A172 (cell line): Measurements from ENCODE around the gene PTPRK. TPM values are rescaled to one million over a fixed set of nuclear protein-coding genes. Genes with fewer than 3 reads are reported as not detected.

ENCODE experiments used
- DNase-seq: peaks from one replicate; pipeline ENCODE4 v3.0.0-alpha.2; 2015; ENCODE audit warnings: low spot score
- total RNA-seq: library from RNA; depleted of rRNA; stranded (reverse); fragments of >200 nt; shearing (Covaris generic); gene quantifications from 2 replicates; pipeline ENCODE4 v1.2.3, GENCODE V29; 2014

The PTPRK gene
- total RNA-seq, 1 experiment from 2014 or later: 44.1 TPM

DNA sequence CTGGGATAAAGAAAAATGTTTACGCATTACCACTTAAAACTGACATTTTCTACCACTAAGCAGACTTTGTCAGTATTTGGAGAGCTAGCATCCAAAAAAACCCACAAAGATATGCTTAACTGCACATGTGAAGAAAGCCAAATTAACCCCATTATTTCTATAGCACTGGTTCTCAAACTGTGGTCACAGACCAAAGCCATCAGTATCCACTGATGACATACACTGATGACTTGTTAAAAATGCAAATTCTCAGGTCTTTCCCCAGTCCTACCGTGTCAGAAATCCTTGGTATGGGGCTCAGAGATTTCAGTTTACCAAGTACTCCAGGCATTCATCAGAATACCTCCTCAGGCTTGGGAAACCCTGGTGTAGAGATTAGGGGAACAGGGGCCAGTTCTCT, 230.2 kb downstream of the PTPRK start:
- DNase-seq: no peak

DNA sequence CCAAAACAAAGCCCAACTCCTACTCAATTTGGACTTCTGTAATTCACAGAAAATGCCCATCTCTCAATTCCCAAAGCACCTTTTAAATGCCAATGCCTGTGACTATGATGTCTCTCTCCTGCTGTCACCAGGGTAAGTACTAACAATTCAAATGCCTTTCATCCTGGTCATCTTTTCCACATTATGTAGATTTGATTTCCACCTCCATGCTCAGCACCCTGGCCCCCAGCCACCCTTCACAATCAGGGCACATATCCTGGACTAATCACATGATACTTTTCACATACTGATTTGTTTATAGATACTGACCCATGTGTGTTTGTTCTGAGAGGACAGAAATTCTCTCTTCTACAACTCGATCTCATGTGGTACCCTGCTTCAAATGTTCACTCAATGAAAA, 236.3 kb downstream of the PTPRK start:
- DNase-seq: no peak

DNA sequence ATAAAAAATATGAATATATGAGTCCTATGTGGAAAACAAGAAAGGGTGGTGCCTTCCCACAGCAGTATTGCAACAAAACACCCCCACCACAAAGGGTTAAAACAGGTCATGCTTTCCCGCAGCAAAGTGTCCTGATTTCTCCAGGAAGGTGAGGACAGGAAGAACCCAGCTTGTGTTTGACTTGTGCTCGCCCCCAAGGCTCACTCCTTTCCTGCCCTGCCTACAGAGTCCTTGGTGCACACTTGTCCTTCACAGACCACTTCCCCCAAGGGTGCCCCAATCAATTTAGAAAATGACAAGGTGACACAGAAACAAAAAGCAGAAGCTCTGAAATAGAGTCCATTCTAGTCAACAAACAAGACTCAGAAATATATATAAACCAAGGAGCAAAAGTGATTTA, 237.4 kb downstream of the PTPRK start:
- no peak for DNase-seq

DNA sequence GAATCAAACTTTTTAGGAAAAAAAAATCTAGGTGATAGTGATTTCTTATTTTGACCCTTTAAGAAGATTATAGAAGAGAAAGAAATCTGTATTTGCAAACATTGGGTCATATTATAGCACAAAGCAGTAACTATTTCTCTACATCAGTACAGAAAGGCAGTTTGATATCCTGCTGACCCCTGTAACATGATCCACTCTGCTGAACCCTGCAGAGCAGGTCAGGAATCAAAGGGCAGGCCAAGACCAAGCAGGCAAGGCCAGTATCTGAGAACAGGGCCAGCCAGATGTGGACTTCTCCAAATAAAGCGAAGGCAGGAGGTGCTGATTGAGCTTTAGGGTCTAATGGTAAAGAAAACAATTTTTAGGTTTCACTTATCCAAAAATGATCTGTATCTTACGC, 239.4 kb downstream of the PTPRK start:
- DNase-seq: no peak

DNA sequence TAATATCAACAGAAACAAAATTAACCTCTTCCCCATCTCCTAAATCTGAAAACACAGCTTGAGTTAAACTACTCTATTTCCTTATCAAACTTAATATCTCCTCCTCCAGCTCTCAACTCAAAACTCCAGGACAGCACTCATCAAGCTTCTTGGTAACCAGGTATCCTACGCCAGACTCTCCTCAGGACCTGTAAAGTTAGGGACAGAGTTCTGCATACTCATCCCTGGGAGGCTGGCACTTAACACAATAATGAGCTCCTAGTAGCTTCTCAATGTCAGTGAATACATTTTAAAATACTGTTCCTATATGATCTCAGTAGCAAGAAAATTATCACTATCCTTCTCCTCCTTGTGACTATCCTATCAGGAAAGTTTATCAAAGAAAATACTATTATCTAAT, 240.3 kb downstream of the PTPRK start:
- no peak for DNase-seq

DNA sequence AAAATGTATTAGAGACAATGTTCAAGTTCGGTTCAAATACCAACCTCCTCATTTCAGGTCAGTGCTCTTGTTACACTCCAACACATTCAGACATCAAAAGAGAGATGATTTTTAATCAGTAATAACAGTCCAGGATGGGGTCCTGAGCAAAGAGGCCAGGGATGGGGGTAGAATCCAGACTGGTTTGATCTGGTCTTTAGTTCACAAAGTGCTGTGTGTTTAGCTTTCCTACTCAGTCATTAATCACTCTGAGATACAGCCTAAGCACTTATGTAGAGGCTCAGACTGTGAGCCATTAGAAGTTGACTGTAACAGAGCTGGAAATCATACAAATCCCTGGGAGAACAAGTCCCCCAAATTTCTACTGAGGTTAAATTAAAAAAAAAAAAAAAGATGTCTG, 241.6 kb downstream of the PTPRK start:
- no peak for DNase-seq

DNA sequence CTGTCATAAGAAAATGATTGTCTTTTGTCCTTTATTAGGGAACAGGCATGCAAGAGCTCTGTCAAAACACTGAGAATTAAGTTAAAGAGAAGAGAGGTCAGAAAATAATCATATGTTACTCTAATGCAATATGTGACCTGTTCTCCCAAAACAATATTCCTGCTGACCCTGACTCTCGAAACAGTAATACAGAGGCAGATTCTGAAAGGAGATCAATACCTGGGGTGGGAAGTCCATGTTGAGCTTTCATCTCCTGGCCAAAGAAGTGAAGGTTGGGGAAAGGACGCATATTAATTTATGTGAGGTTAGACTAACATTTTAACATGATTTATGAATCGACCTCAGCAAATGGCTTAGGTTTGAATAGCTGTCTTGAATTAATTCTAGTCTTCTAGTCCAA, 243.0 kb downstream of the PTPRK start:
- no peak for DNase-seq

DNA sequence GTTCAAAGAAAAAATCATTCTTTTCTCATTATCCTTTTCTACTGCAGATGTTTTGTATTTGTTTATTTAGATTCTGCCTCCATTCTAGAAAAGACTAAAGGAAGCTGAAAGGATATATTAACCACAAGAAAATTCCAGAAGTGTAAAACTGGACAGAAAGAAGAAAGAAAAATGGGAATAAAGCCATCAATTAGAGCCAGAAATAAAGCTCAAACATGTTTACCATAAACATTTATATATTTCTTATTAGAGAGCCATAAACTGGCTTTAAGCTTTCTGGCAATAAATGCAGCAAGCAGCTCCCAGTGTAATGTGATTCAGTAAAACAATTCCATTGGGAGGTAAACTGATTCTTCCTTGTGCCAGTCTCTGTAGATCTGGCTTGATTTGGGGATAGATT, 244.1 kb downstream of the PTPRK start:
- DNase-seq: no peak

DNA sequence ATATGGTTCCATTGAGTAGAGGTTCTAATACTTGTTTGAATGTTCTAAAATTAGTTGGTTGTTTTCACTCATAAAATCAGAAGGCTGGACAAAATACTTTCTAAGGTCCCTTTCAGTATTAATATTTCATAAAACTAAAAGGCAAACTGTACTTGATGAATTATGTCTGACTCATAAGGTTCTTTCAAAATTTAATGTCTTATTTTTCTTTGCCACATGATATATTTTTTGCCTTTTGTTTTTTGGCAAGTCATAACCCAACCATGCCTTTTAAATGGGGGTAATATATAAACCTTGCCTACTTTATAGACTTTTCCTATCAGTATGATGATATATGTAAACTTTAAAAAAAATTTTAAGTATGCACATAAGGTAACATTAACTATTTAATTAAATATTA, 244.7 kb downstream of the PTPRK start:
- DNase-seq: no peak

DNA sequence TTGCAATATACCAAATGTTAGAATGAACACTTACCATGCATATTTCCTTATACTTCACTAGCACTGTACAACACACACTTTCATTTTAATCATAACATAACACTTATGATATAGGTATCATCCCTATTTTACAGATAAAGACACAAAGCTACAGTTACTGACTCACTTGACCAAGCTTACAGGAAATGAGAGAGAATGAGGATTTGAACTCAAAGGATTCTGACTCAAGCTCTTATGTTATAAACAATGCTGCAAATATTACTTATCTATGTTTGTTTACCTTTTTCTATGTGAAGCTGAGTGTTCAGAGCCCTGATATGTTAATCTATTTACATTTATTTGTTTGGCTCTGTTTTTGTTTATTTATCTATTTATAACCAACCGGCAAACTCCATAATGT, 245.4 kb downstream of the PTPRK start:
- DNase-seq: no peak

DNA sequence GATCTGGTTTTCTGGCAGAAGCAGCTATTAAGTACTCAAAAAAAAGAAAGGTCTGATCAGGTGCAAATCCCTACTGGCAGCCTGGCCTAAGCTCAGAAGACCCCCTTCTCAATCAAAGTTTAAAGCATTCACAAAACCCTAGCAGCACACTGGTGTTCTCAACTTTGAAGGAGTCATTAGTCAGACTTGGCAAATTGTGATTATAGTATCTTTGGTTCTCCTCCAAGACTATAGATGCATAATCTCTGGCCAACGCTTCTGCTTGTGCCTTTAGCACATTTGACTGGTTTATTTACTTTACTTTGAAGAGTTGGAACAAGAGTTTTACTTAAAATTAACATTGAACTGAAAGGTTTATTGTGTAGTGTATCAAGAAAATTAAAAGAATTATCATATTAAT, 248.9 kb downstream of the PTPRK start:
- DNase-seq: no peak

DNA sequence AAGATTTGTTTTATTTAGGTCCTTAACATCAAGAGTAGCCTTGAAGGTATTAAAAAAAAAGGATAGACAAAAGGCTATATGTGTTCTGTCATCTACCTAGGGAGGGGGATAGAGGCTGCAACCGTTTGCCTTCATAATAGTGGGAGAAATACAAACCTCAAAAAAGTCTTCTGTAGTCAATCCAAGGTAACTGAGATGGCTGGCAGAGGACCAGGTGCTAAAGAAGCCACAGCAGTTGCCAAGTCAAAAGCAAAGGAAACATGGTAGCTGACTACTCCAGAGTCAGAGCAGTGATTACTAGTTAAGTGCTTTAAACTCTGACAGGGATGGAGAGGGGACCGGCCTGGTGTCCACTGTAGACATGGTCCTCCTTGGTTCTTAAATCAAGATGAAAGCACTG, 249.4 kb downstream of the PTPRK start:
- DNase-seq: no peak

DNA sequence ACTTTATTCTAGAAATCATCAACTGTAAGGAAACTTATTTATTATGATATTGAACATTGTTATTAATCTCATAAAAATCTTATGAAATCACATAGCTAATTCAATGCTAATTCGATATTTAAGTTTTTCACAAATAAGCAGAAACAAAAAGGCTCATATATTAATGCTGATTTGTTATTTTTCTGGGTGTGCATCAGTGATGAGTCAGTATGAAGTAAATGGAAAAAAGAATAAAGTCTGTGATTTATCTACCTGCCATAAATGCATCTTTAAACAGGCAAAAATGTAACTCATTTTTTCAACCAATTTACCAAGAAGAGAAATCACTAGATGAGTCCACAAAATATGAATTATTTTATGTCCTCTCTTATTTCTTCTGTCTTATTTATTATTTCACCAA, 253.5 kb downstream of the PTPRK start:
- no peak for DNase-seq

DNA sequence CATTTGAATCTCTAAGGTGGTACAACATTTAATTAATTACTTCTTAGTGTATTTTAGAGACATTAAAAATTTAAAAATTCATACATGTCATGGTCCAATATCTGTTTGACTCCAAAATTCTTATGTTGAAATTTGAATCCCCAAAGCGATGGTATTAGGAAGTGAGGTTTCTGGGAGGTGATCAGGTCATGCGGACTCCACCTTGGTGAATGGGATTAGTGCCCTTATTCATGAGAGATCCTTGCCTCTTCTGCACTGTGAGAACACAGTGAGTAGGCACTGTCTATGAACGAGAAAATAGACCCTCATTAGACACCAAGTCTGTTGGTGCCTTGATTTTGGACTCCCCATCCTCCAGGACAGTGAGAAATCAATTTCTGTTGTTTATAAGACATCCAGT, 254.7 kb downstream of the PTPRK start:
- no peak for DNase-seq

DNA sequence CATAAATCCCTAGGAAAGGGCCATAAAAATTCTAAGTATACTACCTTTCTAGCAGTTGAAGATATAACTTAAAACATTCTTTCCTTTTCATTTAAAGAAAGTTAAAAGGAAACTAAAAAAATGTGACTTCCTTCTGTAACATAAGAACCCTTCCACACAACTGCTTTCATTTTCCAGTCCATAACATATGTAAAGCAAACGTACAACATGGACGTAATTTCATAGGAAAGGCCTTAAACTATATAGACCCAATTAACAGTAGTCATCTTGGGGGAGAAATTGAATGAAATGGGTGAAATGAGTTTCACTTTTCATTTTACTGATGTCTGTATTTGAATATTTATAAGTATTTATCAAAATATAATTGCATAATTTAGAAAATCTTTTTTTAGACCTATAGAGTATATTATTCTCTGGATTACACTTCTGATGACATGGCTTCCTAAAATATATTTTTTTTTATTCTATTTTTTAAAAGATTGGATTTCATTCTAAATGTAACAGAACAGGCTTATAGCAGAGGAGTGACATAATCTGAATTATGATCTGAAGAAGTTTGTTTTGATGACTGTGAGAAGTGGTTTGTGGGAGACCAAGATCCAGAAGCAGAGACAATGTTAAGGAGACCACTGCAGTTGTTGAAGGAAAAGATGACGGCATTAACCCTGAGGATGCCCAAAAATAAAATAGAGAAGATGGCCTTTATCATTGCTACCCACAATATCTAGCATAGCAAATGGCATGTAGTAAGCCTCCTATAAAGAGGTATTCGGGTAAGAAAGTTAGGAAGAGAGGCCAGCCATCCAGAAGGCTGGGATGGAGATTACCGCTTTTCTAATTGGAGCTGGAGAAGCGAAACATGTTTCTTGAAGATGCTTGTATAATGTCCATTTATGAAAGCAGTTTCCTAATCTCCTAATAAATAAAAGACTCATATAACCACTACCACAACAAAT, 260.4 kb downstream of the PTPRK start:
- no peak for DNase-seq

DNA sequence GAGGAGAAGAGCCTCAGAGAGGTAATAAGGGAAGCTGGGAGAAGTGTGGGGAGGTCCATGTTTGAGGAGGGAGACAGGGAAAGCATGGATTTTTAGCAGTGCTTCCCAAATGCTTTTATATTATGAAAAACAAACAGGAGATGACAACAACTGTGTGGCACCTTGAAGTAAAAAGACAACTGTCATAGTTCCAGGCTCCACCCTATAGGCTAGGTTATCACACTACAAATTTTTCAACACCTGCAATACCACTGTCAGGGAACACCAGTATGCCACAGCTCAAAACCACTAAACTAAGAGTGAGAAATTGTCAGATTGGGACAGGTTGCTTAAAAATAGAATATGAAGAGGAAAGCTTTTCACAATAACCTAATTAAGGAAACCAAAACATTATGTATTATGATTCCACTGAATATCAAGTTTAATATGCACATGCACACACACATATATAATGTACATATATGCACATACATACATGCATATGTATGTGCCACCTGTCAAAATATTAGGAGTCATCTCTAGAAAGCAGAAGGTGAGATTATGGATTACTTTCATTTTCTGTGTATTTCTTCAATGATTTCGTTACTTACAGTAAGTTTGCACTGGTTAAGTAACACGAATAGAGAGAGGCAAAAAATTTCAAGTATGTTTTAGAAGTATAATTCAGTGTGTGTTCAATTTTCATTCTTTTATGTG, 261.2 kb downstream of the PTPRK start:
- DNase-seq: no peak

DNA sequence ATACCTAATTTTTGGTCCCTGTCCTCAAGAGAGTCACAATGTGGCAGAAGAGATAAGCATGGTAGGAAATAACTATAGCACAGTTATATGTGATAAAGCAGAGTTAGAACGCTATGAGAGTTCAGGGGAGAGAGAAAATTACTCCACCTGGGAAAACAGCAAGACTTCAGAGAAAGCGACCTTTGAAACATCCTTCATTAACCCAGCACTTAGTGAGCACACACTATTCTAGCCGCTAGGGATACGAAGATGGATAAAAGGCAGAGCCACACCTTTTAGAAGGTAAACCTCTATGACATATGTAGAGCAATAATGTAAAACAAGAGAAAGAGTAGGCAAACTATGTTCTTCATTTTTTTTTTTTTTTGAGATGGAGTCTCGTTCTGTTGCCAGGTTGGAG, 264.3 kb downstream of the PTPRK start:
- DNase-seq: no peak

DNA sequence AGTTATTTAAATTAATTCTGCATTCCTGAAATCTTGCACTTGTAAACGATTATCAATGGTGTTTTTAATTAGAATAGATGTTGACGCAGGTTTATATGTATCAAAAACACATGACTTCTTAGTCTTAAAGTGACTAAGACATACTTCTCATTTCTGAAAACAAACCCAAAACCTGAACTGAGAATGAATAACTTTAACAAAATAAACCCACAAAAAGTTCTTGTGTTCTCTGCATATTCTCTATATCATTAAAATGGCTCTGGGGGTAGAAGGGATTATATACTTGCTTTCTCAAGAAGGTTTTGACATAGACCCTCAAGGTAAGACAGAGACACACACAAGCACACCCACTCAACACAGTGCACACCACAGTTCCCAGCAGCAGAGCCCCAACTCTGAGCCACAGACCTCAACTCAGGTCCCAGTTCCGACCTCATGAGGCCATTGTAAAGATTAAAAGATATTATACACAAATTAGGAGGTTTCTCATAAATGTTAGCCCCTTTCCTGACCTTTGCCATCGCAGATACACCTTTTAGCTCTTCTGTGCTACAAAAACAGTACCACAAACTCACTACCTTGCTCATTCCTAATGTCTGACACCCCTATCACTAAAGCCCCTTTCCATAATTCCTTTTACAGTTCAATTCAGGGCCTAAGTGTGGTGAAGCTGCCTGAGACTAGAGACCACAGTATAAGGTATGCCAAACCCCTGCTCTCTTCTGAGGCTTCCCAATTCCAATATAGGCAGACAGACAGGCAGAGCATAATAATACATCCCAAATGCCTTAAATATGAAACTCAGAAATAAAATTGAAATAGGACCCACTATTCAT, 267.8 kb downstream of the PTPRK start:
- no peak for DNase-seq

DNA sequence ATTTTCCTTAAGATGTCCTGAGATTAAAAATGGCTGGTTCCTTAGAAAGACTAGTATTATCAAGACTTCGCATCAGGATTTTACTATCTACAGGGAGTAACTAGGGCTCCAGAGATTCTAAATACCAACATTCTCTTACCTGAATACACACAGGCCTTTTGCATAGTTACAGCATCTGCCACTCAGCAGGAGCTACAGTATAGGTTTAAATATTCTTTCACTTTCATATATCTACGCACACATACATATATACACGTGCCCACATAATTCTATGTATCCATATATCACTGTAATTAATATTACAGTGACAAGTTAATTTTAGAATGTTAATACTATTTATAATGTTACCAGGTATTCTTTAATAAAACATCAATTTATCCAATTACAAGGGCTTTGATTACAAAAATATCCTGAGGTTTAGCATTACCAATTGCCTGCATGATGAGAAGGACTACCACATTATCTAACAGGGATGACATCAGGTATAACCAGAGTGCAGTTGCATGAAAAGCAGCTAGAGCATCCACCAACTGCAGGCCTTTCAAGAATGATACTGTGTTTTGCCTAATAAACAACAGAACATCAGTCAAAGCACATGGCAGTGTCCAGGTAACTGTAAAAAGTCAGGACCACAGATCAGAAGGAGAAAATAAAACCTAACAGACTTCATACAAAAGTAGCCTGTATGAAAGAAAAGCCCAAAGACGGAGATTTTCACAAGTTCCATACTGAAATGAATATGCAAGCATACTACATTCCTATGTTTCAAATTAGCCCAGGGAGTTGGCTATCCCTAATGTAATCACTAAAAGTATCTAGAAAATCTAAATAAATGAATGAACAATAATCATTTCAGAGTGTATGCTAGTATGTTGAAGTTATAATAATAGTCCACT, 268.7 kb downstream of the PTPRK start:
- DNase-seq: no peak

DNA sequence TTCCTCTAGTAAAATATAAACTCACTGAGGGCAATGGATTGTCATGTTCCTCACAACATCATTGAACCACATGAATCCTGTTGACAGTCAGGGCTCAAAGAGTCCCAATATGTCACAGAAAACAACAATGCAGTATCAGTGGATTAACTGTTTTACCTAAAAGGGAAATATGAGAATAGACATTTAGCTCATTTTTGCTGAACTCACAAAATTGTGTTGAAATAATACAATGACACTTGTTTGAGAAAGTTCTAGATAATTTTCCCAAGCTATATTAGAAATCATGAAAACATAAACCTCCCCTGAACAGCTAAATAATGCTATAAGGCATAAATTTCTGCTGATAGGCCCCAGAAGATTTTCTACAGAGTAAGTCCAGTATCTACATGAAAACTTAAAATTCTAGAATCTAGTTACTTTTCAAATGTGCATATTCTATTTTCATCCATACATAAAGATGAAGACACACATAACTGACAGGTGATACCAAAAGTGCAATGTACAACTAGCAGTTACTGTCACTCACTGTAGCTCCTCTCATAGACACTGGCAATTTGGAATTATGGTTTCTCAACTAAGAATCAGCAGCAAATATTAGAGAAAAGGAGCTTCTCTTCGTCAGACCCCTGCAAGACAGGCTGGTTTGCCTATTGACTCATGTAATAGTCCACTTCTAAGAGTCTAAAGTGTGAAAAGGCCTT, 269.9 kb downstream of the PTPRK start:
- DNase-seq: no peak

DNA sequence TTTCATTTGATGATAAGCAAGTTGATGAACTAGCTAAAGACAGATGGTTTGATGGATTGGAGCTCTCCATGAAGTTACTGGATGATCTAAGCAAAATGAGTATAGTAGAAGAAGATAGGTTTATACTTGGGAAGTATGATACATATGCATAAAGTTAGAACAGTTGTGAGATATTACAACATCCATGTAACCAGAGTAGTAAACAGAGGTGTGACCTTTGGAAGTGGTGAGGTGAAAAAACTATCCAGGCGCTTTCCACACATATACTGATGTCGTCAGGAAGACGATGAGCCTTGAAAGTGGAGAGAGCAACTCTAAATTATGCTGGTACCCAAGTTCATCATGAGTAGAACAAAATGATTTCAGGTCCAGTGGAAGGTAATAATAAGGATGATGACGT, 271.0 kb downstream of the PTPRK start:
- DNase-seq: no peak
